GM18870 (cell line): ENCODE measurements around the gene PMF1.
"Not testable (repeated sequence)": the region's sequence is repeated elsewhere in the genome, so short reads cannot be mapped to it uniquely, and the experiment has no call there.

Experiments
- ATAC-seq: cut with Tn5 transposase; IDR thresholded peaks from one replicate; pipeline ENCODE4 v1.9.1; 2021; ENCODE audit warnings: moderate library complexity; ENCODE audit not compliant: unreplicated experiment

PMF1 gene, protein sequence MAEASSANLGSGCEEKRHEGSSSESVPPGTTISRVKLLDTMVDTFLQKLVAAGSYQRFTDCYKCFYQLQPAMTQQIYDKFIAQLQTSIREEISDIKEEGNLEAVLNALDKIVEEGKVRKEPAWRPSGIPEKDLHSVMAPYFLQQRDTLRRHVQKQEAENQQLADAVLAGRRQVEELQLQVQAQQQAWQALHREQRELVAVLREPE

DNA sequence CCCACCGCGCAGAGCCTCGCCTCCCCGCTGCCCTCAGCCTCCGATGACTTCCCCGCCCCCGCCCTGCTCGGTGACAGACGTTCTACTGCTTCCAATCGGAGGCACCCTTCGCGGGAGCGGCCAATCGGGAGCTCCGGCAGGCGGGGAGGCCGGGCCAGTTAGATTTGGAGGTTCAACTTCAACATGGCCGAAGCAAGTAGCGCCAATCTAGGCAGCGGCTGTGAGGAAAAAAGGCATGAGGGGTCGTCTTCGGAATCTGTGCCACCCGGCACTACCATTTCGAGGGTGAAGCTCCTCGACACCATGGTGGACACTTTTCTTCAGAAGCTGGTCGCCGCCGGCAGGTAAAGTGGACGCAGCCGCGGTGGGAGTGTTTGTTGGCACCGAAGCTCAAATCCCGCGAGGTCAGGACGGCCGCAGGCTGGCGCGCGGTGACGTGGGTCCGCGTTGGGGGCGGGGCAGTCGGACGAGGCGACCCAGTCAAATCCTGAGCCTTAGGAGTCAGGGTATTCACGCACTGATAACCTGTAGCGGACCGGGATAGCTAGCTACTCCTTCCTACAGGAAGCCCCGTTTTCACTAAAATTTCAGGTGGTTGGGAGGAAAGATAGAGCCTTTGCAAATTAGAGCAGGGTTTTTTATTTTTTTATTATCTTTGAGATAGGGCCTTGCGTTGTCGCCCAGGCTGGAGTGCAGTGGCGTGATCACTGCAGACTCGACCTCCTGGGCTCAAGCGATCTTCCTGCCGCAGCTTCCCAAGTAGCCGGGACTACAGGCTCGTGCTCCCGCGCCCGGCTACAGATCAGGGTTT lies at the start of gene PMF1:
Gene PMF1, plus strand, starts transcription at position 175 of the 811 bp plus-strand sequence. Its CDS starts 9 bp downstream, at position 184.
- peak; percentile 66 for ATAC-seq

DNA sequence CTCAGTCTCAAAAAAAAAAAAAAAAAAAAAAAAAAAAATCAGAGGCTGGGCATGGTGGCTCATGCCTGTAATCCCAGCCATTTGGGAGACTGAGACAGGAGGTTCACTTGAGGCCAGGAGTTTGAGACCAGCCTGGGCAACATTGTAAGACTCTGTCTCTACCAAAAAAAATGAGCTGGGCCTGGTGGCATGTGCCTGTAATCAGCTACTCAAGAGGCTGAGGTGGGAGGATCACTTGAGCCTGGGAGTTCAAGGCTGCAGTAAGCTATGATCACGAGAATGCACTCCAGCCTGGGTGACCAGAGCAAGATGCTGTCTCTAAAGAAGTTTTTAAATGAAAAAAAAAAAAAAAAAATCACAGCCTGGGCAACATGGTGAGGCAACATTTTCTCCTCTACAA lies 49.1 kb upstream of the PMF1 start:
- ATAC-seq: no peak

DNA sequence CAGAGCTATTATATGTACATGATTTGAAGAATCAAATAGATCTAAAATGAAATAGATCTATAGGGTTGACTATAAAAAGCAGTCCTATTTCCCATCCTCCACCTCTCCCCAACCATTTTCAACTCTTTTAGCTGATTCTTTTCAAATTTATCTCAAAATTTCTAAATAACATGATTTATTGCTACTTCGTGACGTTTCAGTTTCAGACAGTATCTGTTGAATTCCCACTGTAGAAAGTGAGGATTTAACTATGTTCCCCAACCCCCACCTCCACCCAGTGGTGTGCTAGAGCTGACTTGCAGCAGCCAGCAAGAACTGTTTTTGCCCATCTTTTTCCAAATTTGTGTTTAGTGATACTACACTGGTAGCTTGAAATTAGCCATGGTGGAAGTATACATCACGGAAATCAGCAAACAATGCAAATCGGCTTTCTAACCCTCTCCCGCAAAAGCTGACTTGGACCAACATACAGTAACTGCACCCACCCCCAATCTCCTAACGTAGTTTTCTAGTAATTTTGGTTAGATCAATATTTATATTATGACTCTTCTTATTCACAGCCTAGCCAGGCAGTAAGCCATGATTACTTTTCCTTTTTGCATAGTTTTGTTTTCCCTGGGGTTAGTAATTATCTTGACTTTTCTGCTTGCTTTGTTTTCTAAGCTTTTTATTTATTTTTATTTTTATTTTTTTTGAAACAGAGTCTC lies 48.5 kb upstream of the PMF1 start:
- no peak for ATAC-seq

DNA sequence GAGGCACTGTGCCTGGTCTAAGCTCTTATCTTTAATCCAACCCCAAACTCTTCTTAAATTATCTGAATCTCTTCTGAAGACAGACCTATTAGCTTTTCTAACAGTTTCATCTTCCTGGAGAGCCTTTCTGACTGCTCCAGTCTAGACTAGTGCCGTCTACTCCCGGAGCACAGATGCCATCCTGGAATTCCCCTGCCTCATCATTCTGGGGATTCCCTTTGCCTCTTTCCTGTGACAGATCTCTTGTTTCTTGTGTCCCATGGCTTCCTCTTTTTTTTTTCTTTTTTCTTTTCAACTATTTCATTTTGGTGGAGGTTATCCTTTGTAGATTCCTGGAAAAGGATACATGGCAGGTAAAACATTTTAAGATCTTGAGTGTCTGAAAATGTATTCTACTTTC lies 47.7 kb upstream of the PMF1 start:
- ATAC-seq: no peak

DNA sequence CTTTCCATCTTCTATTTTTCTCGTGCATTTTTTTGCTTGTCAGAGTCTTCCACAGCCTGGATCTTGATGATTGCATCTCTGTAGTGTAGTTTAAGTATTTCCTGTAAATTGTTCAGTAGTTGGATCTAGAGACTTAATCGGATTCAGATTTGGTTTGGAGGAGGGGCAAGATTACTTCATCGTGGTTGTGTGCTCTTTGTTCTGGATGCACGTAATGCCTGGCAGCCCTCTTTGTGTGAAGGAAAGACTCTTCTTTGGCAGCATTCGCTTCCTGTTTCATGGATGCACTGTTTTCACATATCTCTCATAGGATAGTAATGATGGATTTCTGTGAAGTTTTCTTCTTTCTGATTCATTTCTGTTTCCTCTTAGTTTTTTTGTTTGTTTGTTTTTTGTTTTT lies 45.3 kb upstream of the PMF1 start:
- no peak for ATAC-seq

DNA sequence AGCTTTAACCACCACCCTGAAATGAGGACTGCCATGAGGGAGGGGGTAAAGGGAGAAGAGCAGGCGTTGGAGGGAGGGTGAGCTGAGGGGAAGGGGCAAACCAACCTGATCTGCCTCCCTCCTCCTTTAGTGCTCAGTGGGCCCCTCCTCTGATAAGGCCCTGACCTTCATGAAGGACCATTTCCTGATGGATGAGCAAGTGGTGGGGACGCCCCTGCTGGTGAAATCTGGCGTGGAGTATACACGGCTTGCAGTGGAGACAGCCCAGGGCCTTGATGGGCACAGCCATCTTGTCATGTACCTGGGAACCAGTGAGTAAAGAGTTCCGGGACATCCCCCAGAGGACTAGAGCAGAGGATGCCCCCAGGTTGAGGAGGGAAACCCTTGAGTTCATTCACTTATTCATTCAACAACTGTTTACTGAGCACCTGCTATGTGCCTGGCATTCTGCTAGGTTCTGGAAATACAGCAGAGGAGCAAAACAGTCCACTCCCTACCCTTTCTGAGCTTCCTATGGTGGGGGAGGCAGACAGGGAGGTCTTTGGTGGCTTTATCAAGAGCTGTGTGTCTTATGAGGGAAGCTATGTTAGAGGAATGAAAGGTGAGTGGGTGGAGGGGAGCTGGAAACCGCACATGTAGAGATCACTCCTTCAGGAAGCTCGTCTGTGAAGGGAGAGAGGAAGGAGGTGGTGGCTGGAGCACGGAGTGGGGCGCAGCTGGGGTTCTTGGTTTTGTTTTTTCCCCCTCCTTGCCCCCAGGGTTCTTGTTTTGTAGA lies 39.9 kb upstream of the PMF1 start:
- ATAC-seq: no peak

DNA sequence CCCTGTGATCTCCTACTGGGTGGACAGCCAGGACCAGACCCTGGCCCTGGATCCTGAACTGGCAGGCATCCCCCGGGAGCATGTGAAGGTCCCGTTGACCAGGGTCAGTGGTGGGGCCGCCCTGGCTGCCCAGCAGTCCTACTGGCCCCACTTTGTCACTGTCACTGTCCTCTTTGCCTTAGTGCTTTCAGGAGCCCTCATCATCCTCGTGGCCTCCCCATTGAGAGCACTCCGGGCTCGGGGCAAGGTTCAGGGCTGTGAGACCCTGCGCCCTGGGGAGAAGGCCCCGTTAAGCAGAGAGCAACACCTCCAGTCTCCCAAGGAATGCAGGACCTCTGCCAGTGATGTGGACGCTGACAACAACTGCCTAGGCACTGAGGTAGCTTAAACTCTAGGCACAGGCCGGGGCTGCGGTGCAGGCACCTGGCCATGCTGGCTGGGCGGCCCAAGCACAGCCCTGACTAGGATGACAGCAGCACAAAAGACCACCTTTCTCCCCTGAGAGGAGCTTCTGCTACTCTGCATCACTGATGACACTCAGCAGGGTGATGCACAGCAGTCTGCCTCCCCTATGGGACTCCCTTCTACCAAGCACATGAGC lies 36.1 kb upstream of the PMF1 start:
- ATAC-seq: no peak

DNA sequence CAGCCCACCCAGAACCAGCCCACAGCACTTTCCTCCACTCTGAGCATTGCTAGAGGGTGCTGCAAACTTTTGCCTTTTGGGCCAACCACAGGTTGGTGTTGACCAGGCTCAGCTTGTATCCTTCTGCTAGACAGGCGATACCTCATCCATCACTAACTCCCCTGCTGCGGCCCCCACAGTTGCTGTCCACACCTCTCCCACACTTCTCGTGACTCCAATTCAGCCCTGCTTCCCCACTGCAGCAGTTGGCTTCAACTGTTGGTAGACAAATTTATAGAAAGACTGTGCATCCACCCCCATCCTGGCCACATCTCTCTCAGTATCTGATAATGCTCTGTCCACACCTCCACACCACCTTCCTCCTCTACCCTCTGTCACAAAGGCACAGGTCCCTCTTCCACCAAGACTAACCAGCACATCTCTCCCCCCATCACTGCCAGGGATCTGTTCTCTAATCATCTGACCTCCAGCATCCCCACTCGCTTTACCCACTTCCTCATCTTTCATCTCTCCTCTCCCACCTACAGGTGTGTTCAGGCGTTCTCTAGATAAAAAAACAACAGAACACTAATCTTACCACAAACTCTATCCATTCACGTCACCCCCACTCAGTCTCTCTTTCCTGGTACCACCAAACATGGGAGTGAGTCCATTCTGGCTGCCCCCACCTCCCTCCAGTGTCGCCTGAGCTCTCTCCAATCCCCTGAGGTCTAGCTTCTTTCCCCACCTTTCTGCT lies 34.7 kb upstream of the PMF1 start:
- ATAC-seq: no peak

DNA sequence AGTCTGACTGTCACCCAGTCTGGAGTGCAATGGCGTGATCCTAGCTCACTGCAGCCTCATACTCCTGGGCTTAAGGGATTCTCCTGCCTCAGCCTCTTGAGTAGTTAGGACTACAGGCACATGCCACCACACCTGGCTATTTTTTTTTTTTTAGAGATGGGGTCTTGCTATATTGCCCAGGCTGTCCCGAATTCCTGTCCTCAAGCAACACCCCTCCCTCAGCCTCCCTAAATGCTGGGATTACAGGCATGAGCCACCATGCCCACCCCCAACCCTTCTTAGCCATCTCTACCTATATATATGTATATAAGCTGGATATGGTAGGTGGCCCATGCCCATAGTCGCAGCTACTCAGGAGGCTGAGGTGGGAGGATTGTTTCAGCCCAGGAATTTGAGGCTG lies 32.3 kb upstream of the PMF1 start:
- ATAC-seq: no peak

DNA sequence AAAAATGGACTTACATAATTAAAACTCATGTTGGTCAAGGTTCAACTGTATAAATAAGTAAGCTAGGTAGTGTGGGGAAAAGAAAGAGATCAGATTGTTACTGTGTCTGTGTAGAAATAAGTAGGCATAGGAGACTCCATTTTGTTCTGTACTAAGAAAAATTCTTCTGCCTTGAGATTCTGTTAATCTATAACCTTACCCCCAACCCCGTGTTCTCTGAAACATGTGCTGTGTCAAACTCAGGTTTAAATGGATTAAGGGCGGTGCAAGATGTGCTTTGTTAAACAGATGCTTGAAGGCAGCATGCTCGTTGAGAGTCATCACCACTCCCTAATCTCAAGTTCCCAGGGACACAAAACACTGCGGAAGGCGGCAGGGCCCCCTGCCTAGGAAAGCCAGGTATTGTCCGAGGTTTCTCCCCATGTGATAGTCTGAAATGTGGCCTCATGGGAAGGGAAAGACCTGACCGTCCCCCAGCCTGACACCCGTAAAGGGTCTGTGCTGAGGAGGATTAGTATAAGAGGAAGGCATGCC lies 31.3 kb upstream of the PMF1 start:
- ATAC-seq: not testable (repeated sequence)

DNA sequence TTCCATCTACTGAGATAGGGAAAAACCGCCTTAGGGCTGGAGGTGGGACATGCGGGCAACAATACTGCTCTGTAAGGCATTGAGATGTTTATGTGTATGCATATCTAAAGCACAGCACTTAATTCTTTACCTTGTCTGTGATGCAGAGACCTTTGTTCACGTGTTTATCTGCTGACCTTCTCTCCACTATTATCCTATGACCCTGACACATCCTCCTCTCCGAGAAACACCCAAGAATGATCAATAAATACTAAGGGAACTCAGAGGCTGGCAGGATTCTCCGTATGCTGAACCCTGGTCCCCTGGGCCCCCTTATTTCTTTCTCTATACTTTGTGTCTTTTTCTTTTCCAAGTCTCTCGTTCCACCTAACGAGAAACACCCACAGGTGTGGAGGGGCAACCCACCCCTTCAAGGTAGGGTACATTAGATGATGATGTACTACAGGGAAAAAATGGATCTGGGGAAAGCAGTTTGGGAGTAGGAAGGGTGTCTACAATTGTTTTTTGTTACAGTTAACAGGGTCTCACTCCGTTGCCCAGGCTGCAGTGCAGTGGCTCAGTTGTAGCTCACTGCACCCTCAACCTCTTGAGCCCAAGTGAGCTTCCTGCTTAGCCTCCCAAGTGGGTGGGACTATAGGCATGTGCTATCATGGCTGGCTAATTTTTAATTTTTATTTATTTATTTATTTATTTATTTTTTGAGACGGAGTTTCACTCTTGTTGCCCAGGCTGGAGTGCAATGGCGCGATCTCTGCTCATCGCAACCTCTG lies 30.6 kb upstream of the PMF1 start:
- ATAC-seq: not testable (repeated sequence)

DNA sequence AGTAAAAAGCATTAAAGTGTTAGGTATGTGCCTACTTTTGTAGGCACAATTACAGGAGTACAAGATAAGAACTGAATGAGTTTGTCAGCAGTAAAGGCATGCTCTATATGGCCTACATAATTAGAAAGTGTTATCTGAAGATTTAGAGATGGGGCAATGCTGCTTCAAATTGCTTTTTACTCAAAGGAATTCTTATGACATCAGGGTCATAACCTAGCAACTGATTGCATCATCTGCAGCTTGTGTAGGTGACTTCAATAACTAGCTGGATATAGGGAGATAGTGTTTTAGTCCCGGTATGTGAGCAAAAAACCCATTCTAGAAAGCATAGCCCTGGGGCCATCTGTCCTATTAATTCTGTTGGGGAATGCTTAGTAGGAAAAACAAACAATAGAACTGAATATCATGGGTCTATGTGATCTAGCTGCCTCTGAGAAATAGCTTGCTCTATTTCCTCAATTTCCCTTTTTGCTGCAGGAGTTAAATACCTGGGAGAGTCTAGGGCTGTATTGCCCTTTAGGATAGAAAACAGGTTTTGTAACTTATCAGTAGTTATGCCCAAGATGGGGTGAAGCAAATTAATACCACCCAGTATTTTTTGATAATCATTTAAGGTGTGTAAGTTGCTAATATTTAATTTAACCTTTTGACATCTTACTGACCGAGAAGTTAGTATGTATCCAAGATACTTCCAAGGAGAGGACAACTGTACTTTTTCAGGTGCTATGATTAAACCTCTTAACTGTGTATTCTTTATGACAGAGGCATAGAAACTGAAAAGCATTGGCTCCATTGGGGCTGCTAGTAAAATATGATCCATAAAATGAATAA lies 26.2 kb upstream of the PMF1 start:
- ATAC-seq: not testable (repeated sequence)

DNA sequence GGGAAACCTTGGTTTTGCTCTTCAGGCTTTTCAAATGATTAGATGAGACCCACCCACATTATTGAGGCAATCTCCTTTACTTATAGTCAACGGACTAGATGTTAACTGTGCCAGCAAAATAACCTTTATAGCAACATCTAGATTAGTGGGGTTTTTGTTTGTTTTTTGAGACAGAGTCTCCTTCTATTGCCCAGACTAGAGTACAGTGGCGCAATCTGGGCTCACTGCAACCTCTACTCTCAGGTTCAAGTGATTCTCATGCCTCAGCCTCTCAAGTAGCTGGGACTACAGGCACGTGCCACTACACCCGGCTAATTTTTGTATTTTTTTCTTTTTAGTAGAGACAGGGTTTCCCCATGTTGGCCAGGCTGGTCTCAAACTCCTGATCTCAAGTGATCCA lies 22.5 kb upstream of the PMF1 start:
- not testable (repeated sequence) for ATAC-seq

DNA sequence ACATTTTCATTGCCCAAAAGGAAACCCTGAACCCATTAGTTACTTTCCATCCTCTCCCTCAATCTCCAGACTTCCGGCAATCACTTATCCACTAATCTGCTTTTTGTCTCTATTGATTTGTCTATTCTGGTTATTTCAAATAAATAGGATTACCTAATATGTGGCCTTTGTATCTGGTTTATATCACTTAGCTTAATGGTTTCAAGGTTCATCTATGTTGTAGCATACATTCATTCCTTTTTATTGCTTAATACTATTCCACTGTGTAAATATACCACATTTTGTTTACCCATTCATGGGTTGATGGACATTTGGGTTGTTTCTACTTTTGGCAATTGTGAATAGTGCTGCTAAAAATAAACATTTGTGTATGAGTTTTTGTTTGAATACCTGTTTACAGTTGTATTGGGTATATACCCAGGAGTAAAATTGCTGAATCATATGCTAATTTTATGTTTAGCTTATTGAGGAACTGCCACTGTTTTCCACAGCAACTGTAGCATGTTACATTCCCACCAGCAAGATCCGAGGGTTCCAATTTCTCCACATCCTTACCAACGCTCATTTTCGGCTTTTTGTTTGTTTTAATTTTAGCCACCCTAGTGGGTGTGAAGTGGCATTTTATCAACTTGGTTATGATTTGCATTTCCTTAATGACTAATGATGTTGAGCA lies 21.4 kb upstream of the PMF1 start:
- no peak for ATAC-seq

DNA sequence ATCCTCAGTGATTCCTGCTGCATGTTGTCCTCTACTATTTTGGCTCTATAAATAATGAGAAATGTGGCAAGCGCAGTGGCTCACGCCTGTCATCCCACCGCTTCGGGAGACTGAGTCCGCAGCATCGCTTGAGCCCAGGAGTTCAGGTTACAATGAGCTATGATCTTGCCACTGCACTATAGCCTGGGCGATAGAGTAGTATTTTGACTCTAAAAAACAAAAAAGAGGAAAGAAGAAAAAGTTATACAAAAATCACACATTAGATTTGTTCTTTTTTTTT lies 19.7 kb upstream of the PMF1 start:
- ATAC-seq: no peak

DNA sequence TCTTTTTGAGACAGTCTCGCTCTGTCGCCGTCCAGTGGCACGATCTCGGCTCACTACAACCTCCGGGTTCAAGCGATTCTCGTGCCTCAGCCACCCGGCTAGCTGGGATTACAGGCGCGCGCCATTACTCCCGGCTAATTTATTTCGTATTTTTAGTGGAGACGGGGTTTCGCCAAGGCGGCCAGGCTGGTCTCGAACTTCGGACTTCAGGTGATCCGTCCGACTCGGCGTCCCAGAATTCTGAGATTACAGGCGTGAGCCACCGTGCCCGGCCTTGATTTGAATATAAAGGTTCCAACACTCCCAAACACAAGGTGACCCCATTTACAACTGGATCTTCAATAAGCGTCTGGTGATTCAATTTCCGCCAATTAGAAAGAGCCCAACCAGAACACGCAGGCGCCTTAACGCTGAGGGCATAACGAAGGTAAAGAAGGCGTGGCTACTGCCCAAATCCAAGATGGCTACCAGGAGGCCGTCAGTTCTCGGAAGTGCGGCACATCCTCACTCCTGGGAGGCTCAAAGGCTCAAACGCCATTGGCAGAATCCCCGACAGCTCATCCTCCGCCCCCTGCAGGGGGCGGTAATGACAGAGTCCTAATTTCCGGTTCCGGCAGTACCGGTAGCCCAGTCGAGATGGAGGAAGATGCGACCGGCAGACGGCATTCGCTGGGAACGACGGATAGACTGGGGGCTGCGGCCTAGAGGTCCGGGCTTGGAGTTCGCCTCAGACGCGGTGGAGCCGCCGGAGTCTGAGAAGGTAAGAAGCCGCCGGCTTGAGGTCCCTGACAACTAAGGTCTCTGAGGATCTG lies 19.1 kb upstream of the PMF1 start, which contains the start of gene SLC25A44:
Gene SLC25A44, plus strand, starts transcription at position 617 of the 812 bp plus-strand sequence. CDS start 5,744 bp downstream, outside the sequence.
- ATAC-seq: peak; percentile 91

DNA sequence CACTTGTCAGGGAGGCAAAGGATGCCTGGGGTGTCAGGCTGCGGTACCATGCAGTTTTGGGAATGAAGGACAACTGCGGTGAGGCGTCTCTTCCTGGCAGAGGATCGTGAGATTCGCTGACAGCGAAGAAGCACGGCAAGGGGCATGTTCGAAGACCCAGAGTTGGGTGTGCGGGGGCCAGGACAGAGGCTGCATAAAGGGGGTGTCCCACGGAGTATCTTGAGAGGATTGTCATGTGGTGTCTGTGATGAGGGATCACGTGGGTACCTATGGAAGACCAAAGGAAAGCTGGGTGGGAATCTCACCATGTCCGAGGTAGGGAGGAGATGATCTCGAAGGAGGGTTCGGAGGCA lies 18.5 kb upstream of the PMF1 start:
- no peak for ATAC-seq
